H9 (cell line): ENCODE data around the gene ATG2B. TPM values are rescaled to one million over a fixed set of nuclear protein-coding genes. Genes with fewer than 3 reads are reported as not detected.
A peak's percentile ranks its signal among the peaks of the same experiment; 100 is the strongest.
"Not testable (repeated sequence)": the region's sequence is repeated elsewhere in the genome, so short reads cannot be mapped to it uniquely, and the experiment has no call there.

ENCODE experiments used
- DNase-seq: peaks from one replicate; pipeline ENCODE4 v3.0.0-alpha.2; 2017
- H2AFZ ChIP-seq: one replicate; pipeline ENCODE4 v1.6.1; 2013; ENCODE audit warnings: mild to moderate bottlenecking, low read length, control low read depth, moderate library complexity
- H2AK5ac ChIP-seq: 2 replicates; pipeline ENCODE4 v1.6.1; 2013; ENCODE audit warnings: low read length, control low read depth, mixed read lengths; ENCODE audit not compliant: insufficient read length
- H2BK120ac ChIP-seq: one replicate; pipeline ENCODE4 v1.6.1; 2013; ENCODE audit warnings: low read depth, mild to moderate bottlenecking, low read length, control low read depth, inconsistent platforms; ENCODE audit not compliant: poor library complexity, severe bottlenecking
- H2BK12ac ChIP-seq: 2 replicates; pipeline ENCODE4 v1.6.1; 2013; ENCODE audit warnings: low read length, control low read depth, mixed read lengths, low read depth; ENCODE audit not compliant: insufficient read length
- H2BK15ac ChIP-seq: 2 replicates; pipeline ENCODE4 v1.6.1; 2013; ENCODE audit warnings: low read depth, low read length, control low read depth
- H2BK20ac ChIP-seq: one replicate; pipeline ENCODE4 v1.6.1; 2013; ENCODE audit warnings: low read depth, mild to moderate bottlenecking, low read length, control low read depth, inconsistent platforms; ENCODE audit not compliant: poor library complexity, severe bottlenecking
- H2BK5ac ChIP-seq: 2 replicates; pipeline ENCODE4 v1.6.1; 2013; ENCODE audit warnings: low read length, control low read depth, mixed read lengths; ENCODE audit not compliant: insufficient read length
- H3K14ac ChIP-seq: 2 replicates; pipeline ENCODE4 v1.6.1; 2013; ENCODE audit warnings: low read length, control low read depth; ENCODE audit not compliant: insufficient read depth
- H3K18ac ChIP-seq: 2 replicates; pipeline ENCODE4 v1.6.1; 2013; ENCODE audit warnings: low read depth, mild to moderate bottlenecking, mixed read lengths, low read length, control low read depth; ENCODE audit not compliant: insufficient read length
- H3K23ac ChIP-seq: 2 replicates; pipeline ENCODE4 v1.6.1; 2013; ENCODE audit warnings: low read length, control low read depth, mixed read lengths, low read depth; ENCODE audit not compliant: insufficient read length
- H3K23me2 ChIP-seq: 2 replicates; pipeline ENCODE4 v1.6.1; 2013; ENCODE audit warnings: low read depth, mild to moderate bottlenecking, mixed read lengths, low read length, control low read depth; ENCODE audit not compliant: insufficient read length, poor library complexity, severe bottlenecking
- H3K27ac ChIP-seq: 2 replicates; pipeline ENCODE4 v1.5.1; 2013; ENCODE audit warnings: low read length, control low read depth, mixed read lengths, low read depth; ENCODE audit not compliant: insufficient read length
- H3K27me3 ChIP-seq: 2 replicates; pipeline ENCODE4 v1.6.1; 2013; ENCODE audit warnings: low read length, control low read depth, inconsistent platforms; ENCODE audit not compliant: insufficient read depth
- H3K4ac ChIP-seq: 2 replicates; pipeline ENCODE4 v1.6.1; 2013; ENCODE audit warnings: low read depth, mild to moderate bottlenecking, control low read depth, inconsistent platforms, low read length, moderate library complexity
- H3K4me1 ChIP-seq: 2 replicates; pipeline ENCODE4 v1.6.1; 2013; ENCODE audit warnings: low read length, control low read depth, inconsistent platforms; ENCODE audit not compliant: insufficient read depth
- H3K4me2 ChIP-seq: 2 replicates; pipeline ENCODE4 v1.6.1; 2013; ENCODE audit warnings: low read length, control low read depth, mixed read lengths; ENCODE audit not compliant: insufficient read length, insufficient read depth
- H3K56ac ChIP-seq: 2 replicates; pipeline ENCODE4 v1.6.1; 2013; ENCODE audit warnings: low read depth, mild to moderate bottlenecking, mixed read lengths, low read length, control low read depth; ENCODE audit not compliant: insufficient read length
- H3K79me1 ChIP-seq: 2 replicates; pipeline ENCODE4 v1.6.1; 2013; ENCODE audit warnings: low read depth, mild to moderate bottlenecking, moderate library complexity, low read length, control low read depth, inconsistent platforms; ENCODE audit not compliant: insufficient read depth, poor library complexity, severe bottlenecking
- H3K79me2 ChIP-seq: 2 replicates; pipeline ENCODE4 v1.6.1; 2013; ENCODE audit warnings: low read length, control low read depth, inconsistent platforms; ENCODE audit not compliant: insufficient read depth
- H3K9ac ChIP-seq: 2 replicates; pipeline ENCODE4 v1.6.1; 2013; ENCODE audit warnings: low read length, control low read depth, mixed read lengths; ENCODE audit not compliant: insufficient read length; ENCODE audit errors: extremely low read depth
- H3K9me3 ChIP-seq: one replicate; pipeline ENCODE4 v1.6.1; 2013; ENCODE audit warnings: low read depth, low read length, inconsistent platforms; ENCODE audit not compliant: control insufficient read depth
- H3T11ph ChIP-seq: one replicate; pipeline ENCODE4 v1.6.1; 2013; ENCODE audit warnings: mild to moderate bottlenecking, low read length, control low read depth, inconsistent platforms
- H4K20me1 ChIP-seq: one replicate; pipeline ENCODE4 v1.6.1; 2013; ENCODE audit not compliant: control insufficient read depth, insufficient read length, insufficient read depth
- H4K5ac ChIP-seq: 2 replicates; pipeline ENCODE4 v1.6.1; 2013; ENCODE audit warnings: low read depth, mild to moderate bottlenecking, mixed read lengths, low read length, control low read depth; ENCODE audit not compliant: insufficient read length
- H4K8ac ChIP-seq: replicated peaks from 2 replicates; pipeline ENCODE4 v1.6.1; 2013; ENCODE audit warnings: low read length, control low read depth, mixed read lengths, low read depth; ENCODE audit not compliant: insufficient read length
- H4K91ac ChIP-seq: 2 replicates; pipeline ENCODE4 v1.6.1; 2013; ENCODE audit warnings: low read depth, mild to moderate bottlenecking, moderate library complexity, mixed read lengths, low read length, control low read depth; ENCODE audit not compliant: insufficient read length
- H3K27ac Mint-ChIP-seq, 3 experiments: 2 replicates in 2 of 3; 3 replicates in 1 of 3; pipeline ENCODE4 v1.8.0; 2020 to 2021; ENCODE audit warnings: mixed read lengths in 3 of 3, mild to moderate bottlenecking in 1 of 3, moderate library complexity in 1 of 3
- H3K27me3 Mint-ChIP-seq: 2 replicates; pipeline ENCODE4 v1.8.0; 2021; ENCODE audit warnings: low read depth, mild to moderate bottlenecking, moderate library complexity, mixed read lengths
- H3K36me3 Mint-ChIP-seq, 3 experiments: 2 replicates in 2 of 3; 3 replicates in 1 of 3; pipeline ENCODE4 v1.8.0; 2020 to 2021; ENCODE audit warnings: low read depth in 3 of 3, mixed read lengths in 3 of 3; ENCODE audit not compliant: insufficient read depth in 1 of 3
- H3K4me1 Mint-ChIP-seq, 2 experiments: 2 replicates each; pipeline ENCODE4 v1.8.0; 2020; ENCODE audit warnings: mixed read lengths in 2 of 2
- H3K4me3 Mint-ChIP-seq, 2 experiments: 2 replicates in 1 of 2; 3 replicates in 1 of 2; pipeline ENCODE4 v1.8.0; 2020 to 2021; ENCODE audit warnings: mild to moderate bottlenecking in 2 of 2, mixed read lengths in 2 of 2, moderate library complexity in 1 of 2
- H3K9me3 Mint-ChIP-seq, 2 experiments: 2 replicates in 1 of 2; 3 replicates in 1 of 2; pipeline ENCODE4 v1.8.0; 2020; ENCODE audit warnings: mild to moderate bottlenecking in 2 of 2, mixed read lengths in 2 of 2, moderate library complexity in 1 of 2
- WGBS: extraction: QIAGEN DNeasy Blood & Tissue Kit; methylation state at CpG from one replicate; pipeline ENCODE4 v1.1.7; 2013; ENCODE audit warnings: missing lambda C conversion rate, low lambda C conversion rate, mixed read lengths; ENCODE audit not compliant: insufficient read length; ENCODE audit errors: extremely low coverage; 5-methylcytosine and 5-hydroxymethylcytosine counted together
- total RNA-seq: library from RNA; stranded (reverse); gene quantifications from 2 replicates; pipeline ENCODE4 v1.2.1, GENCODE V29; 2021
- TF ChIP-seq, protein P1 (sequence below): fragments of 200-600 bp; sonication (generic); conservative IDR thresholded peaks from 3 replicates; pipeline ENCODE4 v1.8.0; 2021; ENCODE audit warnings: antibody characterized with exemption, mild to moderate bottlenecking

ATG2B gene
- total RNA-seq, 1 experiment from 2014 or later, result 12.6 TPM

DNA sequence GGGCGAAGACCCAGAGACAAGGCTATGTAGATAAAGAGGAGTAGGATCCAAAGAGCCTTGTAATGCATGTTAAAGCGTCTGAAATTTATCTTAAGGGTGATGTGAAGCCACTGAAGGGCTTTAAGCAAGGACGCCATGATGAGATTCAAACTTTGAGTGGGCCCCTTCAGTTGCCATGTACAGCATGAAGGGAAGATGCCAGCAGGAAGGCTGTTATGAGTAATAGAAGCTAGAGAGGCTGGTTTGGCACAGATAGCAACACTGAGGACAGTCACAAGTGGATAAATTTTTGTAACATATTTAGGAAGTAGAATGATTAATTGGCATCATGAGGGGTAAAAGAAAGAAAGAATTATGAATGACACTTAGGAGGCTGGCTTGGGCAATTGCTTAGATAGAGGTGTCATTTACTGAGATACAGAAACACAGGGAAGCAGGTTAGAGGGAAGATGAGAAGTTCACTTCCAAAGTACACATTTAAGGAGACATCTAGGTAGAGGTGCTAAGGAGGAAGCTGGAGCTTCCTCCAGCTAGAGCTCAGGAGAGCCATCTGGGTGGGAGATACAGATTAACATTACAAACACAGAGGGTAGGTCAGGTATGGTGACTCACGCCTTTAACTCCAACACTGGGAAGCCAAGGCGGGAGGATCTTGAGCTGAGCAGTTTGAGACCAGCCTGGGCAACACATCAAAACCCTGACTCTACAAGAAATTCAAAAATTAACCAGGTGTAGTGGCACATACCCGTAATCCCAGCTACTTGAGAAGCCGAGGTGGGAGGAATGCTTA is 13.7 kb downstream of the ATG2B start:
- H3K4me2 ChIP-seq, result peak overlapping the region; percentile 13
- no peak overlapping the region for H3K56ac ChIP-seq
- H3K27me3 ChIP-seq, result no peaks in the 10 kb centered on the region
- peaks cover 4% of the 10 kb centered on the region; the same call in 1 of the 2 replicates for H3K79me2 ChIP-seq
- H3K9ac ChIP-seq, result no peak overlapping the region
- no peak overlapping the region for H3K18ac ChIP-seq
- no peak overlapping the region for H2BK20ac ChIP-seq
- no peak overlapping the region for H3K27ac ChIP-seq
- H3T11ph ChIP-seq, result no peak overlapping the region
- H4K8ac ChIP-seq, result no peak overlapping the region
- no peak overlapping the region for H4K91ac ChIP-seq
- no peak overlapping the region for H2BK15ac ChIP-seq
- no peaks in the 10 kb centered on the region for H4K20me1 ChIP-seq
- H3K23me2 ChIP-seq, result no peaks in the 10 kb centered on the region
- no CpG with 5 or more reads among the region's 7 CpGs for WGBS
- Mint-ChIP-seq H3K4me1 (peaks cover 20% of the 10 kb centered on the region in 2 experiments), H3K36me3 (peaks cover 0 to 3% (median 2%) of the 10 kb centered on the region in 3 experiments; a peak in 4 of 7 replicates), H3K27me3 (no peaks in the 10 kb centered on the region), H3K27ac (peak overlapping the region in 2 of 3 experiments; percentile 46 to 88; a peak in 4 of 7 replicates), H3K9me3 (no peaks in the 10 kb centered on the region), H3K4me3 (no peak overlapping the region; a peak in 1 of 5 replicates)
- no peaks in the 10 kb centered on the region for H3K9me3 ChIP-seq
- H3K4ac ChIP-seq, result no peak overlapping the region
- no peak overlapping the region for H2AFZ ChIP-seq
- H2AK5ac ChIP-seq, result no peak overlapping the region
- no peaks in the 10 kb centered on the region for H3K79me1 ChIP-seq
- peak; percentile 64 for DNase-seq
- H2BK12ac ChIP-seq, result no peak overlapping the region
- H3K4me1 ChIP-seq, result peaks cover 7% of the 10 kb centered on the region; the same call in 1 of the 2 replicates
- H2BK5ac ChIP-seq, result no peak overlapping the region
- no peak overlapping the region for H4K5ac ChIP-seq
- no peak overlapping the region for H2BK120ac ChIP-seq
- TF ChIP-seq, protein P1, sequence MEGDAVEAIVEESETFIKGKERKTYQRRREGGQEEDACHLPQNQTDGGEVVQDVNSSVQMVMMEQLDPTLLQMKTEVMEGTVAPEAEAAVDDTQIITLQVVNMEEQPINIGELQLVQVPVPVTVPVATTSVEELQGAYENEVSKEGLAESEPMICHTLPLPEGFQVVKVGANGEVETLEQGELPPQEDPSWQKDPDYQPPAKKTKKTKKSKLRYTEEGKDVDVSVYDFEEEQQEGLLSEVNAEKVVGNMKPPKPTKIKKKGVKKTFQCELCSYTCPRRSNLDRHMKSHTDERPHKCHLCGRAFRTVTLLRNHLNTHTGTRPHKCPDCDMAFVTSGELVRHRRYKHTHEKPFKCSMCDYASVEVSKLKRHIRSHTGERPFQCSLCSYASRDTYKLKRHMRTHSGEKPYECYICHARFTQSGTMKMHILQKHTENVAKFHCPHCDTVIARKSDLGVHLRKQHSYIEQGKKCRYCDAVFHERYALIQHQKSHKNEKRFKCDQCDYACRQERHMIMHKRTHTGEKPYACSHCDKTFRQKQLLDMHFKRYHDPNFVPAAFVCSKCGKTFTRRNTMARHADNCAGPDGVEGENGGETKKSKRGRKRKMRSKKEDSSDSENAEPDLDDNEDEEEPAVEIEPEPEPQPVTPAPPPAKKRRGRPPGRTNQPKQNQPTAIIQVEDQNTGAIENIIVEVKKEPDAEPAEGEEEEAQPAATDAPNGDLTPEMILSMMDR, result no peak
- H3K23ac ChIP-seq, result no peak overlapping the region
- no peak overlapping the region for H3K14ac ChIP-seq

DNA sequence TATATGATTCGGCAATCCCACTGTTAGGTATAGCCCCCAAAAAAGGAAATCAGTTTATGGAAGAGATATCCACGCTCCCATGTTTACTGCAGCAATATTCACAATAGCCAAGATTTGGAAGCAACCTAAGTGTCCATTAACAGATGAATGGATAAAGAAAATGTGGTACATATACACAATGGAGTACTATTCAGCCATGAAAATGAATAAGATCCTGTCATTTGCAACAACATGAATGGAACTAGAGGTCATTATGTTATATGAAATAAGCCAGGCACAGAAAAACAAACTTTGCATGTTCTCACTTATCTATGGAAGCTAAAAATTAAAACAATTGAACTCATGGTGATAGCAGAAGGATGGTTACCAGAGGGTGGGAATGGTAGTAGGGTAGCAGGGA is 15.2 kb downstream of the ATG2B start:
- not testable (repeated sequence) for H3K27me3 ChIP-seq, H3K9me3 ChIP-seq, H3K4me2 ChIP-seq, H3K23ac ChIP-seq, H4K5ac ChIP-seq, H3K4ac ChIP-seq, H3K79me2 ChIP-seq, H3K27ac Mint-ChIP-seq, H2BK12ac ChIP-seq, H3K9me3 Mint-ChIP-seq, H3T11ph ChIP-seq, H4K20me1 ChIP-seq, H2BK5ac ChIP-seq, DNase-seq, H3K79me1 ChIP-seq, H4K8ac ChIP-seq, H3K4me1 ChIP-seq, H3K56ac ChIP-seq, H2AFZ ChIP-seq, H2BK120ac ChIP-seq, H3K18ac ChIP-seq, H3K23me2 ChIP-seq, H3K14ac ChIP-seq, H2BK20ac ChIP-seq, H3K4me3 Mint-ChIP-seq, H3K9ac ChIP-seq, H3K36me3 Mint-ChIP-seq, H2AK5ac ChIP-seq, H3K27ac ChIP-seq, H4K91ac ChIP-seq, H2BK15ac ChIP-seq, H3K27me3 Mint-ChIP-seq
- peaks cover 20% of the 10 kb centered on the region in 2 experiments for H3K4me1 Mint-ChIP-seq
- WGBS, result no CpG with 5 or more reads among the region's 2 CpGs
